ENCODE results near the gene TCP11L2. TPM values are rescaled to one million over a fixed set of nuclear protein-coding genes. Genes with fewer than 3 reads are reported as not detected.
A peak's percentile ranks its signal among the peaks of the same experiment; 100 is the strongest.

The TCP11L2 gene
- total and polyA plus RNA-seq, 2 of the 13 experiments (the other 11 are each of a cell fraction or from before 2014, with no cell fraction given) = 4.6 to 24.1 TPM

- TF ChIP-seq, protein P1, sequence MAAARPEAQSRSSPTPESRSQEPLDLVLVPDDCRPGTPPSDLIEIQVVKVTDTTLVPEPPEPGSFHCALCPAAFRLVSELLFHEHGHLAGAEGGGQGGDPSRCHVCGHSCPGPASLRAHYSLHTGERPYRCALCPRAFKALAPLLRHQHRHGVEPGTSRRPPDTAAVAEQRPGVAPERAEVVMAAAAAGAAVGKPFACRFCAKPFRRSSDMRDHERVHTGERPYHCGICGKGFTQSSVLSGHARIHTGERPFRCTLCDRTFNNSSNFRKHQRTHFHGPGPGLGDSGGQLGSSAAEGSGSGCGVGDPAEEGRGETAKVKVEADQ (CRISPR knock-in tag; IDR thresholded peaks at IDR 0.05; ENCODE audit: borderline replicate concordance) = 0 out of 2 replicates have a peak, but pooled peaks have one; percentile 32
- TF ChIP-seq YEATS2 (CRISPR knock-in tag; IDR thresholded peaks at IDR 0.05; ENCODE audit: borderline replicate concordance) (peak; percentile 31; the same call in 1 of the 2 replicates), MLX (CRISPR knock-in tag; IDR thresholded peaks at IDR 0.05) (0 out of 2 replicates have a peak, but pooled peaks have one; percentile 35), TFDP1 (CRISPR knock-in tag; IDR thresholded peaks at IDR 0.05; ENCODE audit: borderline replicate concordance) (peak; percentile 42; the same call in 1 of the 2 replicates), KDM2A (CRISPR knock-in tag; IDR thresholded peaks at IDR 0.05; ENCODE audit: borderline replicate concordance, low read depth) (no peak), GATAD2A (CRISPR knock-in tag; IDR thresholded peaks at IDR 0.05) (peak; percentile 92), ZHX1 (CRISPR knock-in tag; IDR thresholded peaks at IDR 0.05; ENCODE audit: low read depth) (no peak), ZNF761 (CRISPR knock-in tag; conservative IDR thresholded peaks at IDR 0.05) (peak; percentile 60; the same call in 1 of the 2 replicates), ZNF121 (CRISPR knock-in tag; IDR thresholded peaks at IDR 0.05) (no peak), FOXP1 (IDR thresholded peaks at IDR 0.05) (no peak), FOXP1 (CRISPR knock-in tag; IDR thresholded peaks at IDR 0.05) (peak; percentile 73), TFDP2 (CRISPR knock-in tag; IDR thresholded peaks at IDR 0.05) (peak; percentile 44; the same call in 1 of the 2 replicates), HOXA3 (CRISPR knock-in tag; IDR thresholded peaks at IDR 0.05) (peak; percentile 15; the same call in 1 of the 2 replicates), ZNF543 (CRISPR knock-in tag; IDR thresholded peaks at IDR 0.05) (no peak; the same call in 1 of the 2 replicates), NR2F2 (IDR thresholded peaks at IDR 0.05; ENCODE audit: borderline replicate concordance, low read depth) (no peak), MED13 (CRISPR knock-in tag; IDR thresholded peaks at IDR 0.05) (peak; percentile 45; the same call in 1 of the 2 replicates)
- TF ChIP-seq, protein P2, sequence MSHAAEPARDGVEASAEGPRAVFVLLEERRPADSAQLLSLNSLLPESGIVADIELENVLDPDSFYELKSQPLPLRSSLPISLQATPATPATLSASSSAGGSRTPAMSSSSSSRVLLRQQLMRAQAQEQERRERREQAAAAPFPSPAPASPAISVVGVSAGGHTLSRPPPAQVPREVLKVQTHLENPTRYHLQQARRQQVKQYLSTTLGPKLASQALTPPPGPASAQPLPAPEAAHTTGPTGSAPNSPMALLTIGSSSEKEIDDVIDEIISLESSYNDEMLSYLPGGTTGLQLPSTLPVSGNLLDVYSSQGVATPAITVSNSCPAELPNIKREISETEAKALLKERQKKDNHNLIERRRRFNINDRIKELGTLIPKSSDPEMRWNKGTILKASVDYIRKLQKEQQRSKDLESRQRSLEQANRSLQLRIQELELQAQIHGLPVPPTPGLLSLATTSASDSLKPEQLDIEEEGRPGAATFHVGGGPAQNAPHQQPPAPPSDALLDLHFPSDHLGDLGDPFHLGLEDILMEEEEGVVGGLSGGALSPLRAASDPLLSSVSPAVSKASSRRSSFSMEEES (CRISPR knock-in tag; IDR thresholded peaks at IDR 0.05) = peak; percentile 53; the same call in 1 of the 2 replicates
- TF ChIP-seq, protein P3, sequence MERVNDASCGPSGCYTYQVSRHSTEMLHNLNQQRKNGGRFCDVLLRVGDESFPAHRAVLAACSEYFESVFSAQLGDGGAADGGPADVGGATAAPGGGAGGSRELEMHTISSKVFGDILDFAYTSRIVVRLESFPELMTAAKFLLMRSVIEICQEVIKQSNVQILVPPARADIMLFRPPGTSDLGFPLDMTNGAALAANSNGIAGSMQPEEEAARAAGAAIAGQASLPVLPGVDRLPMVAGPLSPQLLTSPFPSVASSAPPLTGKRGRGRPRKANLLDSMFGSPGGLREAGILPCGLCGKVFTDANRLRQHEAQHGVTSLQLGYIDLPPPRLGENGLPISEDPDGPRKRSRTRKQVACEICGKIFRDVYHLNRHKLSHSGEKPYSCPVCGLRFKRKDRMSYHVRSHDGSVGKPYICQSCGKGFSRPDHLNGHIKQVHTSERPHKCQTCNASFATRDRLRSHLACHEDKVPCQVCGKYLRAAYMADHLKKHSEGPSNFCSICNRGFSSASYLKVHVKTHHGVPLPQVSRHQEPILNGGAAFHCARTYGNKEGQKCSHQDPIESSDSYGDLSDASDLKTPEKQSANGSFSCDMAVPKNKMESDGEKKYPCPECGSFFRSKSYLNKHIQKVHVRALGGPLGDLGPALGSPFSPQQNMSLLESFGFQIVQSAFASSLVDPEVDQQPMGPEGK (CRISPR knock-in tag; IDR thresholded peaks at IDR 0.05) = peak; percentile 34; the same call in 1 of the 2 replicates
These were observed 13.9 kb upstream of the TCP11L2 start (continued) for GRCh38 chr12:106288494-106289195.
